Measurements from ENCODE around the gene CCNQ.
A peak's percentile ranks its signal among the peaks of the same experiment; 100 is the strongest.

CCNQ gene

DNA sequence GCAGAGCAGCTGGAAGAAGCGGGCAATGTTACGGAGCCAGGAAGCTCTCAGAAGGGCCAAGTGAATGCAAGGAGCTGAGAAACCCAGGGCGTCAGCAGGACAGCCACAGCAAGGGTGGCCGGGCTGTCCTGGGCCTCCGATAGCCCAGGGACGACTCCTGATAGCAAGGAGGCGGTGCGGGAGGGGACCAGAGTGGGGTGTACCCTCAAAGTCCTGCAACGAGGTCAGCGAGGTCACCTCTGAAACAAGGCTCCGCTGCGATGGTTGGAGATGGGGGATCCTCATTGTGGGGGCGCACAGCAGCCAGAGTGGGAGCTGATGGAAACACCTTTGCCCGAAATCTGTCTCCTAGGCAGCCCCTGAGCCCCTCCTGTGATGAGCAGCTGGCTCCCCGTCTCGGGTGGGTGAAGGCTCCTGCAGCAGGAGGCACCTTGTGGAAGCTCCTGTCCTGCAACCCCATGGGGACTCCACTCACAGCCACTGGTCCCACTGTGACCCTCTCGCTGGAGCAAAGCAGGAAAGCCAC, 4.3 kb upstream of the CCNQ start:
- H3K4me3 ChIP-seq (ENCODE audit: low read length in 2 of 2) = no peak overlapping the region
- peaks cover 0 to 12% of the 10 kb centered on the region in 2 donors for H3K27me3 ChIP-seq (ENCODE audit: control insufficient read depth in 1 of 2, insufficient read depth in 2 of 2, low read length in 2 of 2)
- H3K9me3 ChIP-seq (ENCODE audit: control insufficient read depth in 2 of 2, low read length in 2 of 2) = no peaks in the 10 kb centered on the region
- H3K36me3 ChIP-seq (ENCODE audit: control insufficient read depth in 2 of 2, insufficient read depth in 2 of 2, low read length in 2 of 2) = no peaks in the 10 kb centered on the region
- H3K27ac ChIP-seq (ENCODE audit: low read length) = no peak overlapping the region
- no peak overlapping the region for H3K9ac ChIP-seq (ENCODE audit: low read length in 2 of 2)
- H3K4me1 ChIP-seq (ENCODE audit: control insufficient read depth, insufficient read depth, low read length) = peaks cover 12% of the 10 kb centered on the region

DNA sequence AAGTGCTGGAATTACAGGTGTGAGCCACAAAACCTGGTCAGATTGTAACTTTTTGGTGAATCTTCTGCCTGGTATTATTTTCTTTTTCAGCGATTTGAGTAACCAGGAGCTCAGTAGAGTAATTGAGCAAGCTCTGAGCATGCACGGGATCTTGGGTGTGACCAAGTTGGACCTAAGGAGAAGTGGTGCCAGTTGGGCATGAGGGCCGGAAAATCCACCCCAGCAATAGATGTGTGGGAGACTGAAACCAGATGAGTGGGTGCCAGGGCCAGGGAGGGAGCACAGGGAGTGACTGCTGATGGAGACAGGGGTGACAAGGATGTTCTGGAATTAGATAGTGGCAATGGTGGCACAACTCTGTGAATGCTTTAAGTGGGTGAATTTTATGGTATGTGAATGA, 3.7 kb upstream of the CCNQ start:
- peaks cover 16% of the 10 kb centered on the region for H3K4me1 ChIP-seq (ENCODE audit: control insufficient read depth, insufficient read depth, low read length)
- peaks cover 0 to 2% of the 10 kb centered on the region in 2 donors for H3K9me3 ChIP-seq (ENCODE audit: control insufficient read depth in 2 of 2, low read length in 2 of 2)
- H3K36me3 ChIP-seq (ENCODE audit: control insufficient read depth in 2 of 2, insufficient read depth in 2 of 2, low read length in 2 of 2) = no peaks in the 10 kb centered on the region
- no peak overlapping the region for H3K4me3 ChIP-seq (ENCODE audit: low read length in 2 of 2)
- no peak overlapping the region for H3K9ac ChIP-seq (ENCODE audit: low read length in 2 of 2)
- no peak overlapping the region for H3K27ac ChIP-seq (ENCODE audit: low read length)
- peaks cover 0 to 12% of the 10 kb centered on the region in 2 donors for H3K27me3 ChIP-seq (ENCODE audit: control insufficient read depth in 1 of 2, insufficient read depth in 2 of 2, low read length in 2 of 2)

DNA sequence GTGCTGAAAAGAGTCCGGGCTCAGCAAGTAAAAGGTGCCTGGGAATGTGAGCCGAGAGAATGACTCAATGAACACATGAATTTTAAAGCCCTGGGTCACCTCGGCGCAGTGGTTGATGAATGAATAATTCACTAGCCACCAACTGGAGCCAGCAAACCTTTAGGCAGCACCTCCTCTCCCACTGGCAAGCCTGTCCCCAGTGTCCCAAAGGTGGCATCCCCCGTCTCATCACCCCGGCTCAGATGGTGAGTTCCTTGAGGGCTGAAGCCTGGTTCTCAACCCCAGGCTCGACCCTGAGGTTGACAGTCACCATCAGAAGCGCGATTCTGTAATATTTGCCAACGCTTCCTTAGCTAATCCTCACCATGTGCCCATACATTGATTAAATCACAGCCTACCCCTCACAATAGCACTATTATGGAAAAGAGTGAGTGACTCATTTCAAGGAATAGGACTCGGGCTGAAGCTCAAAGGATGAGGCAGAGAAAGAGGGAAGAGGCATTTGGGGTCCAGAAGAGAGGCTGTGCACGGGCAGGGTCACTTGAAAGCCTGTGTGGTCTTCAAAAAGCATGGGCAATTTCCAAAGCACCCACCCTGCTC, 2.7 kb upstream of the CCNQ start:
- Histone ChIP-seq H3K27me3 (ENCODE audit: control insufficient read depth in 1 of 2, insufficient read depth in 2 of 2, low read length in 2 of 2) (peaks cover 0 to 11% of the 10 kb centered on the region in 2 donors), H3K4me1 (ENCODE audit: control insufficient read depth, insufficient read depth, low read length) (peaks cover 21% of the 10 kb centered on the region), H3K9ac (ENCODE audit: low read length in 2 of 2) (no peak overlapping the region), H3K27ac (ENCODE audit: low read length) (no peak overlapping the region), H3K36me3 (ENCODE audit: control insufficient read depth in 2 of 2, insufficient read depth in 2 of 2, low read length in 2 of 2) (no peaks in the 10 kb centered on the region), H3K9me3 (ENCODE audit: control insufficient read depth in 2 of 2, low read length in 2 of 2) (peaks cover 0 to 10% of the 10 kb centered on the region in 2 donors), H3K4me3 (ENCODE audit: low read length in 2 of 2) (no peak overlapping the region)

DNA sequence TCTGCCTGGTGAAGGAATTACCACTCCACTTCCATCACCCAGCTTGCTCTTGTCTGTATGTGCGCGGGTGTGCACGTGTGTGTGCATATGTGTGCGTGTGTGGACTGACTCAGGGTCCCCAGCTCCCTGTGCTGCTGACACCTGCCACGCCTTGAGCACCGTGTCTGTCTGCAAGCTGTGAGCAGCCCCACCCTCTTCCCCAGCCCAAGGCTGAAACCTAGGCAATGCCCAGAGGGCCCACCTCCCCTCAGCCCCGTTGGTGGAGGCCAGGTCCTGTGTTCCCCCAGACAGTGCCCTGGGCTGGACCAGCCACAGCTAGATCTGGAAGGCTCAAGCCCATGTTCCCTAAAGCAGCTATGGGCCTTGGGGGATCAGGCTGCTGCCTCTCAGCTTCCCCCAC, 2.0 kb upstream of the CCNQ start:
- Histone ChIP-seq H3K27ac (ENCODE audit: low read length) (no peak overlapping the region), H3K4me3 (ENCODE audit: low read length in 2 of 2) (no peak overlapping the region), H3K36me3 (ENCODE audit: control insufficient read depth in 2 of 2, insufficient read depth in 2 of 2, low read length in 2 of 2) (no peaks in the 10 kb centered on the region), H3K9me3 (ENCODE audit: control insufficient read depth in 2 of 2, low read length in 2 of 2) (peaks cover 0 to 10% of the 10 kb centered on the region in 2 donors), H3K27me3 (ENCODE audit: control insufficient read depth in 1 of 2, insufficient read depth in 2 of 2, low read length in 2 of 2) (peaks cover 0 to 10% of the 10 kb centered on the region in 2 donors), H3K4me1 (ENCODE audit: control insufficient read depth, insufficient read depth, low read length) (peaks cover 21% of the 10 kb centered on the region), H3K9ac (ENCODE audit: low read length in 2 of 2) (no peak overlapping the region)

DNA sequence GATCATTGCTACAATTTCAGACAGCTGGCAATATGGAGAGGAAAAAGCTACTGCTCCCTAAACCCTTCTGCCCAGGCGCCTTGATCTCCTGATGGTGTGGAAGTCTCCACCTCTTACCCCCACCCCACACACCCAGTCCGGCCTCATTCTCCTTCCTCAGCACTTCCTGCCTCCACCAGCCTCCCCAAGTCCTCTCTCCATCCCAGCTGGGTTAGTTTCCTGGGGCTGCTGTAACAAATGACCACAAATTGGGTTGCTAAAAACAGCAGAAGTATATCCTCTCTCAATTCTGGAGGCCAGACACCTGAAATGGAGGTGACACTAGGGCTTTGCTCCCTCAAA, 1.1 kb upstream of the CCNQ start:
- H3K36me3 ChIP-seq (ENCODE audit: control insufficient read depth in 2 of 2, insufficient read depth in 2 of 2, low read length in 2 of 2) = no peaks in the 10 kb centered on the region
- peak overlapping the region in 1 of 2 donors; percentile 66 for H3K9ac ChIP-seq (ENCODE audit: low read length in 2 of 2)
- H3K27ac ChIP-seq (ENCODE audit: low read length) = no peak overlapping the region
- peak overlapping the region; percentile 77 to 78 for H3K4me3 ChIP-seq (ENCODE audit: low read length in 2 of 2)
- H3K4me1 ChIP-seq (ENCODE audit: control insufficient read depth, insufficient read depth, low read length) = peaks cover 21% of the 10 kb centered on the region
- peaks cover 0 to 10% of the 10 kb centered on the region in 2 donors for H3K9me3 ChIP-seq (ENCODE audit: control insufficient read depth in 2 of 2, low read length in 2 of 2)
- H3K27me3 ChIP-seq (ENCODE audit: control insufficient read depth in 1 of 2, insufficient read depth in 2 of 2, low read length in 2 of 2) = peaks cover 0 to 10% of the 10 kb centered on the region in 2 donors

DNA sequence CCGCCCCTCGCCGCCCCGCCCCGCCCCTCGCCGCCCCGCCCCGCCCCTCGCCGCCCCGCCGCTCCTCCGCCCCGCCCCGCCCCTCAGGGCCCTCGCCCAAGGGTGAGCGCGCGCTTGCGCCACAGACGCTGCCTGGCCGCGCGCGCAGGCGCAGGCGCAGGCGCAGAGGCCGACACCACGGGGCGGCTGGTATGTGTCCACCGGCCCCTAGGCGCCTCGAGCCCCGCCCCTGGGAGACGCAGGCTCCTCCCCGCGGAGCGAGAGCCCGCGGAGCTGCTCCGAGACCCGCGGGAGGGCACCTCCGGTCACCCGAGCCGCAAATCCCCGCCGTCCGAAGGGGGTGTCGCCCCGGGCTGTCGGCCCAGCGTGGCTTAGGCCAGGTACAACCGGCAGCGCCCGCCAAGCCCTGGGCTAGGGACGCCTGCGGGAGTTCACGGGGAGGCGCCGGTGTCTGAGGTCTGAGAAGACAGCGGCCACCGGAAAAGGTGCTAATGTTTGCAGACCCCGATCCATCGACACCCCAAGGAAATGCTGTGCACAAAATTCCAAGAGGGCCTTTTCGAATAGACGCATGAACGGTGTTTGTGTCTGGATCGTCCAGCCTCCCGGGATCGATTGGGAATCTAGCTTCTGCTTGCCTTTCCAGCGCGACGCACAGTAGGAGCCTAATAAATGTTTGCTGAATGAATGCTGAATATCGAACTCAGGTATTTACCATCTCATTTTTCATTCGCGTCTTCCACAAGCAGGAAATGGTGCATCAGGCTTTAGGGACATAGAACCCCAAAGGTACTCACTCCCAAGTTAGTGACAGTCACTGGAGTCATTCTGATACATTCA, 473 bp upstream of the CCNQ start:
- Histone ChIP-seq H3K36me3 (ENCODE audit: control insufficient read depth in 2 of 2, insufficient read depth in 2 of 2, low read length in 2 of 2) (no peaks in the 10 kb centered on the region), H3K4me3 (ENCODE audit: low read length in 2 of 2) (peak overlapping the region; percentile 77 to 78), H3K9me3 (ENCODE audit: control insufficient read depth in 2 of 2, low read length in 2 of 2) (peaks cover 0 to 10% of the 10 kb centered on the region in 2 donors), H3K27ac (ENCODE audit: low read length) (no peak overlapping the region), H3K27me3 (ENCODE audit: control insufficient read depth in 1 of 2, insufficient read depth in 2 of 2, low read length in 2 of 2) (peaks cover 0 to 10% of the 10 kb centered on the region in 2 donors), H3K9ac (ENCODE audit: low read length in 2 of 2) (peak overlapping the region; percentile 47 to 66), H3K4me1 (ENCODE audit: control insufficient read depth, insufficient read depth, low read length) (peaks cover 21% of the 10 kb centered on the region)

DNA sequence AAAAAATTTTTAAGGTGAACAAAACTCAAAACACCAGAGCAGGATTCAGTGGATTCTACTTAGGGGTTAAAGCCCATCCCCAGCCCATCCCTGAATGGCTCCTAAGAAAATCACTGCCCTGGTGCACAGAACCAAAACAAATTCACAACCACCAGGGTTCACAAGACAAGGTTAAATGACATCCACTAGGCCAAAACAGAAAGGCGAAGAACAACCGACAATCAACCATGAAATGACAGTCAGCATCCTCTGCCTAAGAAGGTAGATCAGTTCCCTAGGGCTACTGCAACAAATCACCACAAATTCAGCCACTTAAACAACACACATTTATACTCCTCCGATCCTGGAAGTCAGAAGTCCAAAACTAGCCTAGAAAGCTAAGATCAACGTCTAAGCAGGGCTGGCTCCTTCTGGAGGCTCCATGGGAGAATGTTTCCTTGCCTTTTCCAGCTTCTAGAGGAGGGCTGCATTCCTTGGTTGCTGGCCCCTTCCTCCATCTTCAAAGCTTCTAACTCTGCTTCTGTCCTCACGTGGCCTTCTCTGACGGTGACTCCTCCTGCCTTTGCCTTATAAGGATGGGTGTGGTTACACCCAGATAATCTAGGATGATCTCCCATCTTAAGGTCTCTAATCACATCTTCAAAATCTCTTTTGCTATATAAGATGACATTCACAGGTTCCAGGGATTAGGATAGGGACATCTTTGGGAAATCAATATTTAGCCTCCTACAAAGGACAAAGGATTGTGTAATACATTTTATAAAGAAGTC, 1.8 kb downstream of the CCNQ start:
- Histone ChIP-seq H3K27ac (ENCODE audit: low read length) (no peak overlapping the region), H3K4me3 (ENCODE audit: low read length in 2 of 2) (no peak overlapping the region), H3K4me1 (ENCODE audit: control insufficient read depth, insufficient read depth, low read length) (peaks cover 21% of the 10 kb centered on the region)

DNA sequence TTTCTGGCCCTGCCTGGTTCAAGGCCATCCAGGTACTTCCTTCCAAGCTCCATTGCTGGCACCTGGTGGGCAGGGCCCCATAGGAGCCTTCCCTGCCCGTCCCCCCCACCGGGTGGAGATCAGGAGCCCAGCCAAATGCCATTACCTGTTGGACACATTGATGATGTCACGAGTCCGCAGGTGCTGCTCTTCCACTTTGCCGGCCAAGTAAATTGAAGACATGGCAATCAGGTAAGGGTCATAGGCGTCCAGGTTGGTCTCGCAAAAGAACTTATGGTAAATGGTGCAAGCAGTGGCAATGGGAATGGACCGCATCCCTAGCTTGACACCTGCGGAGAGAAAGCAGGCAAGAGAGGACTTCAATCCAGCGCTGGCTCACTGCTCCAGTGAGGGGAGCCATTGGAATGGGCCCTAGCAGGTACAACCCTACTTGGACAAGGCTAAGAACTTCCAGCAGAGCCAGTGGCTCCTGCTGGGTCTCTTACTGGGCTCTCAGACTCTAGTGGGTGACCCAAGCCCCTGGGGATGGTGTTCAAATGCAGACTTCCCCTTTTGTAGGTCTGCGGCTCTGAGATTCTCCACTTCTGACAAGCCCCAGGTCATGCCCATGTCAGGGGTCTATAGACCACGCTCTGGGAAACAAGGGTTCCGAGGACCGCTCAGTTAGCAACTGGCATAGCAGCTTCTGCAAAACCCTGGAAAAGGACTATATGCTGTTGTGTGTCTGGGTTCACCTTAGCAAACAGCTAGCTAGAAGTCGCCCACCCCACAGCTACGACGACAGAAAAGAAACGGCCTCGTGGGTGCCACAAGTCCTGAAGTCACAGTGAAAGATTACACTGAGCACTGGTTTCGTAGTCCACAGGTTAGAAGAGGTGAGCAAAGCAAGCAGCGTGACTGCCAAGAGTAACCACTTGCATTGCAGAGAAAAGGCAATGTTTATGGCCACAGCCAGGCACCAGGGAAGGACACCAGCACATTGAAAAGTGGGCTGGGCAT, 2.8 kb downstream of the CCNQ start:
- H3K9ac ChIP-seq (ENCODE audit: low read length in 2 of 2) = no peak overlapping the region
- no peak overlapping the region for H3K4me3 ChIP-seq (ENCODE audit: low read length in 2 of 2)
- peaks cover 0 to 10% of the 10 kb centered on the region in 2 donors for H3K9me3 ChIP-seq (ENCODE audit: control insufficient read depth in 2 of 2, low read length in 2 of 2)
- peaks cover 0 to 7% of the 10 kb centered on the region in 2 donors for H3K27me3 ChIP-seq (ENCODE audit: control insufficient read depth in 1 of 2, insufficient read depth in 2 of 2, low read length in 2 of 2)
- peaks cover 21% of the 10 kb centered on the region for H3K4me1 ChIP-seq (ENCODE audit: control insufficient read depth, insufficient read depth, low read length)
- H3K27ac ChIP-seq (ENCODE audit: low read length) = no peak overlapping the region
- H3K36me3 ChIP-seq (ENCODE audit: control insufficient read depth in 2 of 2, insufficient read depth in 2 of 2, low read length in 2 of 2) = peaks cover 11 to 17% of the 10 kb centered on the region in 2 donors

More for the DNA sequence above, 1.8 kb downstream of the CCNQ start:
- no peak overlapping the region for H3K9ac ChIP-seq (ENCODE audit: low read length in 2 of 2)
- H3K27me3 ChIP-seq (ENCODE audit: control insufficient read depth in 1 of 2, insufficient read depth in 2 of 2, low read length in 2 of 2) = peaks cover 0 to 7% of the 10 kb centered on the region in 2 donors
- peaks cover 8 to 12% of the 10 kb centered on the region in 2 donors for H3K36me3 ChIP-seq (ENCODE audit: control insufficient read depth in 2 of 2, insufficient read depth in 2 of 2, low read length in 2 of 2)
- H3K9me3 ChIP-seq (ENCODE audit: control insufficient read depth in 2 of 2, low read length in 2 of 2) = peaks cover 0 to 10% of the 10 kb centered on the region in 2 donors

DNA sequence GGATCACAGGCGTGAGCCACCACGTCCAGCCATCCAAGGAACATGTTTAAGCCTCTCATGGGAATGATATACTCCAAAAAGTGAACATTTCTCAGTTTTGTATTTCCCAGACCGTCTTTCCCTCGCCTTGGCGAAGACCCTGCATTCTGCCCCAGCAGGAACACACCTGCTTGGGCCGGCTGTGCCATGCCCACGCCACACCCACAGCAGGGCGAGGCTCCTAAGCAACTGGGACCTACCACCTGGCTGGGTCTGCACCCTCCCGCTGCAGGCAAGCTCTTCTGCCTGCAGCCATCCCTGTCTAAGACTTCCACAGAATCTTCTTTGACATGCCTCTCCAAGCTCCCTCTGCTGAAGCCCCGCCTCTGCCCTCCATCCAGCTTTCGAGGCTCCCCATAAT, 3.6 kb downstream of the CCNQ start:
- H3K9me3 ChIP-seq (ENCODE audit: control insufficient read depth in 2 of 2, low read length in 2 of 2) = peaks cover 0 to 10% of the 10 kb centered on the region in 2 donors

More for the DNA sequence above, 3.6 kb downstream of the CCNQ start:
- Histone ChIP-seq H3K4me1 (ENCODE audit: control insufficient read depth, insufficient read depth, low read length) (peaks cover 15% of the 10 kb centered on the region), H3K27ac (ENCODE audit: low read length) (no peak overlapping the region), H3K27me3 (ENCODE audit: control insufficient read depth in 1 of 2, insufficient read depth in 2 of 2, low read length in 2 of 2) (peaks cover 0 to 4% of the 10 kb centered on the region in 2 donors), H3K4me3 (ENCODE audit: low read length in 2 of 2) (no peak overlapping the region), H3K36me3 (ENCODE audit: control insufficient read depth in 2 of 2, insufficient read depth in 2 of 2, low read length in 2 of 2) (peaks cover 11 to 21% of the 10 kb centered on the region in 2 donors), H3K9ac (ENCODE audit: low read length in 2 of 2) (no peak overlapping the region)

Data from stomach smooth muscle (tissue), 2 donors.